HepG2 (cell line): Measurements from ENCODE around the gene FBXO28. TPM values are rescaled to one million over a fixed set of nuclear protein-coding genes. Genes with fewer than 3 reads are reported as not detected.

ENCODE experiments used
- ATAC-seq: fragments of 200-7000 bp; cut with Tn5 transposase; 3 replicates; pipeline ENCODE4 v1.9.1; 2020; ENCODE audit warnings: mild to moderate bottlenecking, moderate library complexity
- BruUV-seq: library from RNA; stranded (reverse); fragments of 400-500 nt; replicated peaks from 2 replicates; lab custom pipeline; 2021; lab: Mats Ljungman, UMichigan
- CTCF ChIA-PET: fragments of 300-600 bp; formaldehyde crosslinking; extraction: SDS; loops from one replicate; lab custom pipeline; 2021; ENCODE audit warnings: low total read pairs, inconsistent platforms, low intra/inter-chr PET ratio; lab: Yijun Ruan, JAX
- POLR2A ChIA-PET: fragments of 350-600 bp; sonication (Branson Sonifier 250); formaldehyde crosslinking; loops from one replicate; lab custom pipeline; 2020; ENCODE audit warnings: antibody characterized with exemption, inconsistent platforms; lab: Yijun Ruan, JAX
- DNase-seq: peaks from one replicate; pipeline ENCODE4 v3.0.0-alpha.2; 2015; ENCODE audit warnings: low spot score
- FAIRE-seq: peaks from 3 replicates; lab custom pipeline; 2011; peaks lifted over from hg19 to GRCh38; lab: Jason Lieb, UNC
- H2AFZ ChIP-seq: one replicate; pipeline ENCODE4 v1.6.1; 2011; ENCODE audit warnings: low read length, inconsistent platforms
- H3K27ac ChIP-seq: fragments of 300-600 bp; 3 replicates; pipeline ENCODE4 v1.8.0; 2011; ENCODE audit warnings: mixed run types, mild to moderate bottlenecking, mixed read lengths, low read length, inconsistent platforms; ENCODE audit not compliant: insufficient read depth; ENCODE audit errors: extremely low read length
- H3K27me3 ChIP-seq, 2 experiments: fragments of 200-600 bp in 1 of 2; 2 replicates in 1 of 2; 3 replicates in 1 of 2; pipeline versions ENCODE4 v1.6.0 to v1.8.0; 2011; ENCODE audit warnings: low read length in 2 of 2, mild to moderate bottlenecking in 2 of 2, moderate library complexity in 2 of 2, inconsistent platforms in 1 of 2; ENCODE audit not compliant: insufficient read depth in 2 of 2, control insufficient read depth in 1 of 2
- H3K36me3 ChIP-seq, 2 experiments: fragments of 200-600 bp in 1 of 2; replicated peaks in 1 of 2; 2 replicates in 1 of 2; 3 replicates in 1 of 2; pipeline versions ENCODE4 v1.5.1 to v1.8.0; 2011; ENCODE audit warnings: low read length in 2 of 2, inconsistent platforms in 1 of 2; ENCODE audit not compliant: insufficient read depth in 2 of 2, control insufficient read depth in 1 of 2
- H3K4me1 ChIP-seq: 2 replicates; pipeline ENCODE4 v1.5.1; 2012; ENCODE audit warnings: low read length, inconsistent platforms; ENCODE audit not compliant: insufficient read depth
- H3K4me2 ChIP-seq: 2 replicates; pipeline ENCODE4 v1.6.0; 2011; ENCODE audit warnings: low read depth, low read length, inconsistent platforms
- H3K4me3 ChIP-seq, 3 experiments: fragments of 200-600 bp in 1 of 3; sonication (generic), shearing (Covaris generic) in 1 of 3; replicated peaks in 1 of 3; 2 replicates each; pipeline ENCODE4 v1.5.1; 2011 to 2016; ENCODE audit warnings: low read length in 3 of 3, inconsistent platforms in 2 of 3, low read depth in 2 of 3, mild to moderate bottlenecking in 2 of 3, control low read depth in 1 of 3, mixed read lengths in 1 of 3; ENCODE audit not compliant: insufficient read depth in 1 of 3
- H3K79me2 ChIP-seq: one replicate; pipeline ENCODE4 v1.6.1; 2011; ENCODE audit warnings: low read length, inconsistent platforms; ENCODE audit not compliant: insufficient read depth
- H3K9ac ChIP-seq: 2 replicates; pipeline ENCODE4 v1.6.0; 2011; ENCODE audit warnings: mild to moderate bottlenecking, low read depth, low read length, inconsistent platforms; ENCODE audit not compliant: insufficient read depth
- H3K9me3 ChIP-seq: 2 replicates; pipeline ENCODE4 v1.5.1; 2012; ENCODE audit warnings: mild to moderate bottlenecking, low read length
- H4K20me1 ChIP-seq: 2 replicates; pipeline ENCODE4 v1.6.0; 2011; ENCODE audit warnings: inconsistent platforms, mild to moderate bottlenecking, low read length, moderate library complexity; ENCODE audit not compliant: insufficient read depth
- FOXK2 ChIP-seq: fragments of 450-650 bp; IDR thresholded peaks from 2 replicates; pipeline ENCODE4 v1.6.1; 2016
- JUNB ChIP-seq: sonication (generic); formaldehyde crosslinking; IDR thresholded peaks from 2 replicates; pipeline ENCODE4 v1.8.0; 2022; ENCODE audit warnings: missing genetic modification reagents, mild to moderate bottlenecking, borderline replicate concordance
- MED1 ChIP-seq: sonication (generic); formaldehyde crosslinking; IDR thresholded peaks from 2 replicates; pipeline ENCODE4 v1.4.0; 2020; ENCODE audit warnings: missing genetic modification reagents
- MTA3 ChIP-seq: sonication (generic); formaldehyde crosslinking; IDR thresholded peaks from 2 replicates; pipeline ENCODE4 v1.4.0; 2020; ENCODE audit warnings: missing genetic modification reagents
- POLR2A ChIP-seq, 2 experiments: IDR thresholded peaks; 2 replicates each; pipeline ENCODE4 v1.6.1; 2011; ENCODE audit warnings: low read depth in 2 of 2, low read length in 2 of 2, mild to moderate bottlenecking in 1 of 2, moderate library complexity in 1 of 2; ENCODE audit not compliant: insufficient read depth in 1 of 2
- POLR2AphosphoS5 ChIP-seq: IDR thresholded peaks from 2 replicates; pipeline ENCODE4 v1.6.1; 2012; ENCODE audit warnings: low read depth, low read length
- RBM22 ChIP-seq: fragments of 200-400 bp; formaldehyde crosslinking; optimal IDR thresholded peaks from 2 replicates; pipeline ENCODE3; 2017; ENCODE audit warnings: mild to moderate bottlenecking, low read length, moderate library complexity
- SNRNP70 ChIP-seq: fragments of 200-400 bp; formaldehyde crosslinking; IDR thresholded peaks from 2 replicates; pipeline ENCODE4 v1.6.1; 2017; ENCODE audit warnings: mild to moderate bottlenecking, low read depth, low read length, moderate library complexity
- ZBTB7A ChIP-seq: sonication (generic); formaldehyde crosslinking; IDR thresholded peaks from 2 replicates; pipeline ENCODE4 v1.8.0; 2022; ENCODE audit warnings: mild to moderate bottlenecking, missing genetic modification reagents
- ZFP90 ChIP-seq: sonication (generic); formaldehyde crosslinking; IDR thresholded peaks from 2 replicates; pipeline ENCODE4 v1.8.0; 2022; ENCODE audit warnings: missing genetic modification reagents, mild to moderate bottlenecking, inconsistent platforms, borderline replicate concordance
- ZNF580 ChIP-seq: IDR thresholded peaks from 2 replicates; pipeline ENCODE4 v1.6.1; 2016; ENCODE audit warnings: low read depth, borderline replicate concordance
- WGBS: methylation state at CpG from one replicate; pipeline ENCODE4 v1.1.6; 2017; ENCODE audit warnings: low lambda C conversion rate; 5-methylcytosine and 5-hydroxymethylcytosine counted together
- in situ Hi-C: cut with HindIII; loops from 2 replicates; pipeline ENCODE4 v1.10.0; 2017; ENCODE audit warnings: low pct_unique_long_range_greater_than_20kb; ENCODE audit not compliant: extremely low pct_ligation_motif_present
- intact Hi-C: fragments of 100-400 bp; cut with micrococcal nuclease; formaldehyde crosslinking; loops from one replicate; pipeline ENCODE4 v1.10.0; 2022; ENCODE audit not compliant: unreplicated experiment
- polyA plus RNA-seq, 8 experiments: library from polyadenylated mRNA; depleted of rRNA in 3 of 8; stranded (reverse) in 7 of 8; unstranded in 1 of 8; fragments of >200 nt; fragmentation: Illumina TruSeq in 4 of 8; extraction: Trizol in 4 of 8; gene quantifications; 2 replicates each; pipeline versions ENCODE4 v1.2.1 to v1.2.3, GENCODE V29; 2011 to 2016; ENCODE audit warnings: low read depth in 4 of 8, missing spikeins in 1 of 8, mixed read lengths in 1 of 8; ENCODE audit not compliant: insufficient read depth in 1 of 8
- total RNA-seq, 5 experiments: library from RNA; depleted of rRNA; stranded (reverse); fragments of >200 nt; fragmentation: Illumina TruSeq; extraction: Trizol; gene quantifications; 2 replicates each; pipeline ENCODE4 v1.2.3, GENCODE V29; 2016; ENCODE audit warnings: low read depth in 1 of 5

FBXO28 gene
- total and polyA plus RNA-seq, 2 of the 13 experiments (the other 11 are each of a cell fraction or from before 2014, with no cell fraction given): 8.5 to 29.1 TPM

DNA sequence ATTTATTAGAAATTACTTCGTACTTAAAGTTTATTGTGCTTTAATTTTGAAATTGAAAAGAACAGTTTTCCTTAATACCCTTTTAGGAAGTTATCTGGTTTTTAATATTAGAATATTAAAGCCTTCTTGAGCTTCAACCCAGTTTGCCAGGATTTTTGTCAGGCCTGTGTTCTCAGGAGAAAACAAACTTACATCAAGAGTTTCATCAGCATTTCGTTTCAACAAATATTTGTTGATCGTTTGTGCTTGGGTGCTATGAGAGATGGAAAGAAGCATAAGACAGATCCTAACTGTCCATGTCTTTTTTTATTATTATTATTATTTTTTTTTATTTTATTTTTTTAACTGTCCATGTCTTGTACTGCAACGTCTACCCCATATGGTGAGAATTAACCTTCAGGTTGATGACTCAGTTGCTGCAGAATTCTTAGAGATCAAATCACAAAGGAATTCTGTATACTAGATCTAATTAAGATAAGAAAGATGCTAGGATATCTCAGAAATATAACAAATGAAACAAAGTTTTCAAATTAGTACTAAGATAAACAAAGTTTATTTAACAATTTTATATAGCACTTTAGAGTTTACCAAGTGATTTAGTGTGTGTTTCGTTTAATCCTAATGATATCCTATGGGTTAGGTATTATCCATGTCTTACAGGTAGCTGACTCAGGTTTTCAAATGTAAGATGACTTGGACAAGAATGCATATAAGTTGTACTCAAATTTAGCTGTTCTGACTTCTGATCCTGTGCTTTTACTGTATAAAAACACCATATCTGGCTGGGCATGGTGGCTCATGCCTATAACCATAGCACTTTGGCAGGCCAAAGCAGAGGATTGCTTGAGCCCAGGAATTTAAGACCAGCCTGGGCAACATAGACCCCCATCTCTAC lies 14.3 kb downstream of the FBXO28 start:
- Histone ChIP-seq H3K79me2 (peaks cover 26% of the 10 kb centered on the region), H3K27me3 (no peaks in the 10 kb centered on the region), H3K4me1 (peaks cover 12% of the 10 kb centered on the region), H3K4me2 (no peak overlapping the region), H3K9ac (no peak overlapping the region)
- POLR2A ChIA-PET: no interaction called here
- CTCF ChIA-PET: no interaction called here
- intact Hi-C loops: no loop called here
- TF ChIP-seq MTA3 (CRISPR knock-in tag): no peak
- TF ChIP-seq, all 625 proteins: peak for 0
- H3K36me3 ChIP-seq: peaks cover 10 to 36% of the 10 kb centered on the region in 2 experiments; a peak in 4 of 5 replicates
- no TSS peak for BruUV-seq
- no peak for ATAC-seq
- H3K27ac ChIP-seq: no peak overlapping the region
- in situ Hi-C loops: no loop called here
- no peak overlapping the region for H2AFZ ChIP-seq
- 96% methylated on average over 5 of the region's 5 CpGs for WGBS
- H3K4me3 ChIP-seq: no peak overlapping the region
- FAIRE-seq: no peak
- H4K20me1 ChIP-seq: 0 out of 2 replicates have a peak, but pooled peaks cover 2% of the 10 kb centered on the region
- no peak for DNase-seq
- no peaks in the 10 kb centered on the region for H3K9me3 ChIP-seq

- no peaks in the 10 kb centered on the region for H3K9me3 ChIP-seq
- ChIA-PET POLR2A (no interaction called here), CTCF (no interaction called here)
- no peak overlapping the region for H3K4me3 ChIP-seq
- H3K4me1 ChIP-seq: no peaks in the 10 kb centered on the region
- H4K20me1 ChIP-seq: no peaks in the 10 kb centered on the region
- no peaks in the 10 kb centered on the region for H3K27me3 ChIP-seq
- no peak overlapping the region for H3K9ac ChIP-seq
- in situ Hi-C loops (no loop called here), intact Hi-C loops (no loop called here)
- FAIRE-seq (no peak), ATAC-seq (no peak), DNase-seq (no peak)
- TF ChIP-seq ZBTB7A: no peak
- no peak for TF ChIP-seq MED1
- TF ChIP-seq ZNF580 (CRISPR knock-in tag): no peak
- TF ChIP-seq POLR2A (IDR thresholded peaks at IDR 0.05; ENCODE audit: insufficient read depth in 1 of 2, low read depth in 2 of 2, low read length in 2 of 2): no peak
- no peak for TF ChIP-seq POLR2AphosphoS5
- no peak for TF ChIP-seq SNRNP70
- no peak for TF ChIP-seq JUNB (CRISPR knock-in tag)
- no peak for TF ChIP-seq FOXK2
- no peak for TF ChIP-seq RBM22
- TF ChIP-seq ZFP90 (CRISPR knock-in tag): no peak
- BruUV-seq: TSS peak; percentile 31
- H3K27ac ChIP-seq: no peak overlapping the region
- H3K4me2 ChIP-seq: no peak overlapping the region
- H3K36me3 ChIP-seq: peaks cover 12 to 58% of the 10 kb centered on the region in 2 experiments; a peak in 3 of 5 replicates
- peaks cover 18% of the 10 kb centered on the region for H3K79me2 ChIP-seq
- H2AFZ ChIP-seq: no peak overlapping the region
Observed at GRCh38 chr1:224131253-224131652, 17.3 kb downstream of the FBXO28 start.
